Measurements from ENCODE around the gene DCUN1D3. TPM values are rescaled to one million over a fixed set of nuclear protein-coding genes. Genes with fewer than 3 reads are reported as not detected.

The DCUN1D3 gene
- total RNA-seq, 3 donors from 2014 or later, result 10.0 to 21.5 (median 12.2) TPM

GRCh38 chr16:20944861-20945574, 44.9 kb upstream of the DCUN1D3 start:
- H3K4me1 ChIP-seq (ENCODE audit: low read depth), result no peaks in the 10 kb centered on the region

GRCh38 chr16:20942256-20942655, 42.1 kb upstream of the DCUN1D3 start:
- ATAC-seq, result no peak
- no peak for TF ChIP-seq CTCF (IDR thresholded peaks at IDR 0.05)
- intact Hi-C loops (cut with DNase I, micrococcal nuclease), result no loop called here
- no peak for DNase-seq
- Histone ChIP-seq H3K4me3 (no peak overlapping the region), H3K9me3 (no peaks in the 10 kb centered on the region), H3K36me3 (ENCODE audit: low read depth) (no peaks in the 10 kb centered on the region), H3K4me1 (ENCODE audit: low read depth) (peaks cover 3% of the 10 kb centered on the region)

More at GRCh38 chr16:20944861-20945574, 44.9 kb upstream of the DCUN1D3 start:
- no peak overlapping the region for H3K4me3 ChIP-seq
- no peaks in the 10 kb centered on the region for H3K9me3 ChIP-seq
- intact Hi-C loops (cut with DNase I, micrococcal nuclease), result no loop called here
- ATAC-seq (no peak), DNase-seq (no peak)
- no peaks in the 10 kb centered on the region for H3K36me3 ChIP-seq (ENCODE audit: low read depth)
- no peak for TF ChIP-seq CTCF (IDR thresholded peaks at IDR 0.05)

GRCh38 chr16:20941636-20941926, 41.4 kb upstream of the DCUN1D3 start:
- DNase-seq (no peak), ATAC-seq (no peak)
- H3K9me3 ChIP-seq, result no peaks in the 10 kb centered on the region
- no peak for TF ChIP-seq CTCF (IDR thresholded peaks at IDR 0.05)
- no peaks in the 10 kb centered on the region for H3K36me3 ChIP-seq (ENCODE audit: low read depth)
- peaks cover 3% of the 10 kb centered on the region for H3K4me1 ChIP-seq (ENCODE audit: low read depth)
- intact Hi-C loops (cut with DNase I, micrococcal nuclease), result no loop called here
- no peak overlapping the region for H3K4me3 ChIP-seq

GRCh38 chr16:20940871-20941635, 40.9 kb upstream of the DCUN1D3 start:
- no peak for ATAC-seq
- intact Hi-C loops (cut with DNase I, micrococcal nuclease), result no loop called here
- peaks cover 3% of the 10 kb centered on the region for H3K4me1 ChIP-seq (ENCODE audit: low read depth)
- no peaks in the 10 kb centered on the region for H3K9me3 ChIP-seq
- no peak for TF ChIP-seq CTCF (IDR thresholded peaks at IDR 0.05)
- H3K36me3 ChIP-seq (ENCODE audit: low read depth), result no peaks in the 10 kb centered on the region
- H3K4me3 ChIP-seq, result no peak overlapping the region
- no peak for DNase-seq

- Histone ChIP-seq H3K4me1 (ENCODE audit: low read depth) (peaks cover 3% of the 10 kb centered on the region), H3K36me3 (ENCODE audit: low read depth) (no peaks in the 10 kb centered on the region), H3K4me3 (no peak overlapping the region), H3K9me3 (no peaks in the 10 kb centered on the region)
- no peak for TF ChIP-seq CTCF (IDR thresholded peaks at IDR 0.05)
- no peak for DNase-seq
- ATAC-seq, result no peak
- intact Hi-C loops (cut with DNase I, micrococcal nuclease), result no loop called here
Observed at GRCh38 chr16:20939611-20940010, 39.5 kb upstream of the DCUN1D3 start.

All from mucosa of descending colon (tissue), 3 donors.